HCT116 (cell line): ENCODE results near the gene ACYP1. TPM values are rescaled to one million over a fixed set of nuclear protein-coding genes. Genes with fewer than 3 reads are reported as not detected.
A peak's percentile ranks its signal among the peaks of the same experiment; 100 is the strongest.

ENCODE experiments used
- ATAC-seq: fragments of 200-7000 bp; cut with Tn5 transposase; 2 replicates; pipeline ENCODE4 v1.9.1; 2020; ENCODE audit warnings: mild to moderate bottlenecking, moderate library complexity
- BruUV-seq: library from RNA; stranded (reverse); fragments of 400-500 nt; replicated peaks from 2 replicates; lab custom pipeline; 2021; lab: Mats Ljungman, UMichigan
- CTCF ChIA-PET: fragments of 300-600 bp; sonication (Branson Sonifier 250); formaldehyde crosslinking; loops from one replicate; lab custom pipeline; 2021; ENCODE audit warnings: antibody characterized with exemption; lab: Charles Lee
- POLR2A ChIA-PET: fragments of 300-600, 350-600 bp; sonication (Branson Sonifier 250); formaldehyde crosslinking; loops from one replicate; lab custom pipeline; 2021; ENCODE audit warnings: antibody characterized with exemption; lab: Charles Lee
- RAD21 ChIA-PET, 2 experiments: fragments of 300-600 bp; sonication (Branson Sonifier 250); formaldehyde crosslinking; loops; one replicate each; lab custom pipeline; 2023; ENCODE audit warnings: low total read pairs in 2 of 2; ENCODE audit not compliant: uncharacterized antibody in 2 of 2, unreplicated experiment in 2 of 2, low non-redundant PET in 1 of 2; lab: Charles Lee
- DNase-seq: peaks from one replicate; pipeline ENCODE4 v3.0.0-alpha.2; 2010; ENCODE audit warnings: low read depth, low spot score
- H2AFZ ChIP-seq: fragments of 200-600 bp; shearing (Covaris generic), sonication (generic); 2 replicates; pipeline ENCODE4 v1.6.1; 2017; ENCODE audit warnings: low read depth, mixed run types, mixed read lengths, antibody characterized with exemption, low read length; ENCODE audit not compliant: poor library complexity, severe bottlenecking
- H3K27ac ChIP-seq: 2 replicates; pipeline ENCODE4 v1.5.1; 2012; ENCODE audit warnings: low read depth, low read length
- H3K27me3 ChIP-seq: fragments of 200-600 bp; sonication (generic); 2 replicates; pipeline ENCODE4 v1.6.1; 2016; ENCODE audit warnings: mixed run types, low read length, mixed read lengths; ENCODE audit not compliant: insufficient read depth
- H3K36me3 ChIP-seq, 2 experiments: fragments of 200-500 bp in 1 of 2; fragments of 200-600 bp in 1 of 2; sonication (Bioruptor generic) in 1 of 2; sonication (generic) in 1 of 2; 2 replicates each; pipeline versions ENCODE4 v1.5.1 to v1.6.1; 2014 to 2016; ENCODE audit warnings: low read length in 2 of 2, inconsistent platforms in 1 of 2, mixed read lengths in 1 of 2, mixed run types in 1 of 2; ENCODE audit not compliant: insufficient read depth in 2 of 2, control insufficient read depth in 1 of 2
- H3K4me1 ChIP-seq, 2 experiments: fragments of 200-600 bp in 1 of 2; sonication (generic) in 1 of 2; 2 replicates each; pipeline versions ENCODE4 v1.5.1 to v1.6.1; 2012 to 2017; ENCODE audit warnings: low read length in 2 of 2, inconsistent platforms in 1 of 2, mild to moderate bottlenecking in 1 of 2, mixed read lengths in 1 of 2, mixed run types in 1 of 2, moderate library complexity in 1 of 2; ENCODE audit not compliant: insufficient read depth in 2 of 2, control insufficient read depth in 1 of 2
- H3K4me2 ChIP-seq: fragments of 200-600 bp; sonication (generic); 2 replicates; pipeline ENCODE4 v1.6.1; 2017; ENCODE audit warnings: mixed run types, low read length, mixed read lengths
- H3K4me3 ChIP-seq, 2 experiments: fragments of 200-600 bp in 1 of 2; sonication (generic) in 1 of 2; replicated peaks in 1 of 2; 2 replicates each; pipeline ENCODE4 v1.5.1; 2011 to 2016; ENCODE audit warnings: low read length in 2 of 2, control low read depth in 1 of 2, low read depth in 1 of 2, mild to moderate bottlenecking in 1 of 2, mixed read lengths in 1 of 2, mixed run types in 1 of 2
- H3K79me2 ChIP-seq: fragments of 200-600 bp; sonication (generic); 2 replicates; pipeline ENCODE4 v1.6.1; 2017; ENCODE audit warnings: mild to moderate bottlenecking, mixed run types, low read length, moderate library complexity, mixed read lengths; ENCODE audit not compliant: insufficient read depth
- H3K9ac ChIP-seq: fragments of 200-600 bp; sonication (generic); 2 replicates; pipeline ENCODE4 v1.6.1; 2016; ENCODE audit warnings: low read length, mixed read lengths
- H3K9me2 ChIP-seq: fragments of 200-600 bp; sonication (generic), shearing (Covaris generic); 2 replicates; pipeline ENCODE4 v1.6.1; 2017; ENCODE audit warnings: mixed run types, mild to moderate bottlenecking, moderate library complexity; ENCODE audit not compliant: insufficient read depth
- H3K9me3 ChIP-seq, 2 experiments: fragments of 200-500 bp in 1 of 2; fragments of 200-600 bp in 1 of 2; sonication (Bioruptor generic) in 1 of 2; sonication (generic) in 1 of 2; 2 replicates each; pipeline ENCODE4 v1.6.1; 2014 to 2017; ENCODE audit warnings: low read length in 2 of 2, mixed read lengths in 2 of 2, inconsistent platforms in 1 of 2, low read depth in 1 of 2, mild to moderate bottlenecking in 1 of 2, mixed run types in 1 of 2, moderate library complexity in 1 of 2; ENCODE audit not compliant: control insufficient read depth in 1 of 2, insufficient read depth in 1 of 2
- H4K20me1 ChIP-seq: fragments of 200-600 bp; sonication (generic), shearing (Covaris generic); 2 replicates; pipeline ENCODE4 v1.6.1; 2017; ENCODE audit warnings: mixed run types, mild to moderate bottlenecking, moderate library complexity; ENCODE audit not compliant: insufficient read depth
- CEBPB ChIP-seq: IDR thresholded peaks from 2 replicates; pipeline ENCODE4 v1.6.1; 2012; ENCODE audit warnings: low read depth
- EGR1 ChIP-seq: IDR thresholded peaks from 2 replicates; pipeline ENCODE4 v1.6.1; 2012; ENCODE audit warnings: low read depth
- ELF1 ChIP-seq: IDR thresholded peaks from 2 replicates; pipeline ENCODE4 v1.6.1; 2012; ENCODE audit warnings: low read depth, borderline replicate concordance
- EZH2 ChIP-seq: fragments of 200-600 bp; sonication (generic); IDR thresholded peaks from 2 replicates; pipeline ENCODE4 v1.6.1; 2017; ENCODE audit warnings: antibody characterized with exemption, mixed run types
- FOSL1 ChIP-seq: IDR thresholded peaks from 2 replicates; pipeline ENCODE4 v1.6.1; 2012; ENCODE audit warnings: low read depth
- POLR2A ChIP-seq: IDR thresholded peaks from 2 replicates; pipeline ENCODE4 v1.7.0; 2011; ENCODE audit warnings: borderline replicate concordance; ENCODE audit not compliant: insufficient read depth, insufficient read length; ENCODE audit errors: extremely low read depth
- POLR2AphosphoS5 ChIP-seq: IDR thresholded peaks from 2 replicates; pipeline ENCODE4 v1.6.1; 2011; ENCODE audit warnings: mild to moderate bottlenecking, low read depth, low read length, moderate library complexity
- RAD21 ChIP-seq: IDR thresholded peaks from 2 replicates; pipeline ENCODE4 v1.6.1; 2012; ENCODE audit warnings: low read depth, mild to moderate bottlenecking
- SIN3A ChIP-seq: IDR thresholded peaks from 2 replicates; pipeline ENCODE4 v1.6.1; 2012; ENCODE audit warnings: low read depth
- SP1 ChIP-seq: IDR thresholded peaks from 2 replicates; pipeline ENCODE4 v1.6.1; 2012; ENCODE audit warnings: low read depth
- SRF ChIP-seq: IDR thresholded peaks from 2 replicates; pipeline ENCODE4 v1.6.1; 2012; ENCODE audit warnings: low read depth
- TCF7L2 ChIP-seq: IDR thresholded peaks from 2 replicates; pipeline ENCODE4 v1.7.0; 2011; ENCODE audit warnings: borderline replicate concordance, inconsistent platforms; ENCODE audit not compliant: insufficient read depth, insufficient read length; ENCODE audit errors: extremely low read depth
- YY1 ChIP-seq: IDR thresholded peaks from 2 replicates; pipeline ENCODE4 v1.6.1; 2011; ENCODE audit warnings: low read length, low read depth, moderate library complexity, mild to moderate bottlenecking; ENCODE audit not compliant: insufficient replicate concordance; ENCODE audit errors: extremely low read depth
- ZFX ChIP-seq: fragments of 450-650 bp; IDR thresholded peaks from 2 replicates; pipeline ENCODE4 v1.6.1; 2017
- ZNF274 ChIP-seq: fragments of 200-500 bp; sonication (Bioruptor generic); IDR thresholded peaks from 2 replicates; pipeline ENCODE4 v1.6.1; 2014; ENCODE audit warnings: mild to moderate bottlenecking, low read depth, low read length, inconsistent platforms
- intact Hi-C: fragments of 100-400 bp; cut with micrococcal nuclease; formaldehyde crosslinking; loops from 2 replicates; pipeline ENCODE4 v1.10.0; 2022
- total RNA-seq: library from RNA; stranded (reverse); gene quantifications from one replicate; pipeline ENCODE4 v1.2.1, GENCODE V29; 2021; ENCODE audit not compliant: unreplicated experiment
- TF ChIP-seq, protein P1 (sequence below): IDR thresholded peaks from 2 replicates; pipeline ENCODE4 v1.6.1; 2012
- TF ChIP-seq, protein P2 (sequence below): IDR thresholded peaks from 2 replicates; pipeline ENCODE4 v1.6.1; 2011; ENCODE audit warnings: mild to moderate bottlenecking, low read length, moderate library complexity; ENCODE audit not compliant: insufficient replicate concordance; ENCODE audit errors: extremely low read depth
- TF ChIP-seq, protein P3 (sequence below): IDR thresholded peaks from 2 replicates; pipeline ENCODE4 v1.6.1; 2012; ENCODE audit warnings: low read depth
- TF ChIP-seq, protein P4 (sequence below): IDR thresholded peaks from 2 replicates; pipeline ENCODE4 v1.6.1; 2012

ACYP1 gene
- total RNA-seq, 1 experiment from 2014 or later: 30.7 TPM

DNA sequence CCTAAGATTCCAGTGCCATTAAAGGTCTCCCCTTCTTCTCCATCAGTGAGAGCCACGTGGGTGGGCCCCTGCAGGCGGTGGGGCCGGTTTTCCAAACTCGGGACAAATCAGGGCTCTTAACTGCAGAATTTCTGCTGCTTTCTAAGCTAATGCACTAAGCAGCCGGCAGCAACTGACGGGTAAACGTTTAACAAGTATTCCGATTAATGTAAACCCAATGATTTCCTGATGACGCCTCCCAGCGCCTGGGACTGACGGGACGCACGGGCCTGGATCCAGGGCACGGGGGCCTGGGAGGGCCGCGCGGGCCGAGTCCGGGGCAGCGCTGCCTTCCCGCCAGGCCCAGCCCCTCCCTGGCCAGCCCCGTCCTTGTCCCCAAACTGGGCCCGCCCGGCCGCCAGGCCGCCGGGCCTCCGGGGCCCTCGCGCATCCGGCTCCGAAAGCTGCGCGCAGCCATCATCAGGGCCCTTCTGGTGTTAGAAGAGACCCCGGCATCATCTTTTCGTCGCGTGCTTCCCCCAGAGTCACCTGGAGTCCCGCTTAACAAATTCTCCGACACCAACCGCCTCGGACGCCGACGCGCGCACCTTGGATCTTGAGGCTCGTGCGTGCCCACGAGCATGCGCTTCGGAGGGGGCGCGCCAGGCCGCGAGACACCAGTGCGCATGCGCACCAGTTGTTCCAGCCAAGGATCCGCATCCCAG lies 12.8 kb downstream of the ACYP1 start, which contains the start of gene MLH3:
TSS of gene MLH3 (minus strand) at position 616 of the 704 bp plus-strand sequence. CDS start 1,812 bp downstream, outside the sequence.
- peak within 1 kb of the TSS; percentile 71 for H2AFZ ChIP-seq
- peak within 1 kb of the TSS; percentile 58 for H3K27ac ChIP-seq
- no peak for TF ChIP-seq SIN3A
- TF ChIP-seq, protein P1, sequence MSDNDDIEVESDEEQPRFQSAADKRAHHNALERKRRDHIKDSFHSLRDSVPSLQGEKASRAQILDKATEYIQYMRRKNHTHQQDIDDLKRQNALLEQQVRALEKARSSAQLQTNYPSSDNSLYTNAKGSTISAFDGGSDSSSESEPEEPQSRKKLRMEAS: peak; percentile 97
- no peak for TF ChIP-seq POLR2A
- no peak for TF ChIP-seq RAD21
- no peak for TF ChIP-seq ZNF274
- TF ChIP-seq SRF: no peak
- TF ChIP-seq, protein P2, sequence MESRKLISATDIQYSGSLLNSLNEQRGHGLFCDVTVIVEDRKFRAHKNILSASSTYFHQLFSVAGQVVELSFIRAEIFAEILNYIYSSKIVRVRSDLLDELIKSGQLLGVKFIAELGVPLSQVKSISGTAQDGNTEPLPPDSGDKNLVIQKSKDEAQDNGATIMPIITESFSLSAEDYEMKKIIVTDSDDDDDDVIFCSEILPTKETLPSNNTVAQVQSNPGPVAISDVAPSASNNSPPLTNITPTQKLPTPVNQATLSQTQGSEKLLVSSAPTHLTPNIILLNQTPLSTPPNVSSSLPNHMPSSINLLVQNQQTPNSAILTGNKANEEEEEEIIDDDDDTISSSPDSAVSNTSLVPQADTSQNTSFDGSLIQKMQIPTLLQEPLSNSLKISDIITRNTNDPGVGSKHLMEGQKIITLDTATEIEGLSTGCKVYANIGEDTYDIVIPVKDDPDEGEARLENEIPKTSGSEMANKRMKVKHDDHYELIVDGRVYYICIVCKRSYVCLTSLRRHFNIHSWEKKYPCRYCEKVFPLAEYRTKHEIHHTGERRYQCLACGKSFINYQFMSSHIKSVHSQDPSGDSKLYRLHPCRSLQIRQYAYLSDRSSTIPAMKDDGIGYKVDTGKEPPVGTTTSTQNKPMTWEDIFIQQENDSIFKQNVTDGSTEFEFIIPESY: no peak
- TF ChIP-seq SP1: no peak
- TF ChIP-seq, protein P3, sequence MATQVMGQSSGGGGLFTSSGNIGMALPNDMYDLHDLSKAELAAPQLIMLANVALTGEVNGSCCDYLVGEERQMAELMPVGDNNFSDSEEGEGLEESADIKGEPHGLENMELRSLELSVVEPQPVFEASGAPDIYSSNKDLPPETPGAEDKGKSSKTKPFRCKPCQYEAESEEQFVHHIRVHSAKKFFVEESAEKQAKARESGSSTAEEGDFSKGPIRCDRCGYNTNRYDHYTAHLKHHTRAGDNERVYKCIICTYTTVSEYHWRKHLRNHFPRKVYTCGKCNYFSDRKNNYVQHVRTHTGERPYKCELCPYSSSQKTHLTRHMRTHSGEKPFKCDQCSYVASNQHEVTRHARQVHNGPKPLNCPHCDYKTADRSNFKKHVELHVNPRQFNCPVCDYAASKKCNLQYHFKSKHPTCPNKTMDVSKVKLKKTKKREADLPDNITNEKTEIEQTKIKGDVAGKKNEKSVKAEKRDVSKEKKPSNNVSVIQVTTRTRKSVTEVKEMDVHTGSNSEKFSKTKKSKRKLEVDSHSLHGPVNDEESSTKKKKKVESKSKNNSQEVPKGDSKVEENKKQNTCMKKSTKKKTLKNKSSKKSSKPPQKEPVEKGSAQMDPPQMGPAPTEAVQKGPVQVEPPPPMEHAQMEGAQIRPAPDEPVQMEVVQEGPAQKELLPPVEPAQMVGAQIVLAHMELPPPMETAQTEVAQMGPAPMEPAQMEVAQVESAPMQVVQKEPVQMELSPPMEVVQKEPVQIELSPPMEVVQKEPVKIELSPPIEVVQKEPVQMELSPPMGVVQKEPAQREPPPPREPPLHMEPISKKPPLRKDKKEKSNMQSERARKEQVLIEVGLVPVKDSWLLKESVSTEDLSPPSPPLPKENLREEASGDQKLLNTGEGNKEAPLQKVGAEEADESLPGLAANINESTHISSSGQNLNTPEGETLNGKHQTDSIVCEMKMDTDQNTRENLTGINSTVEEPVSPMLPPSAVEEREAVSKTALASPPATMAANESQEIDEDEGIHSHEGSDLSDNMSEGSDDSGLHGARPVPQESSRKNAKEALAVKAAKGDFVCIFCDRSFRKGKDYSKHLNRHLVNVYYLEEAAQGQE: no peak
- TF ChIP-seq FOSL1: no peak
- no peak for TF ChIP-seq EZH2
- no peak for TF ChIP-seq EGR1
- no peak for TF ChIP-seq CEBPB
- TF ChIP-seq ZFX: peak; percentile 98
- TF ChIP-seq POLR2AphosphoS5: peak; percentile 76
- TF ChIP-seq TCF7L2: no peak
- TF ChIP-seq ELF1: no peak
- TF ChIP-seq YY1: no peak
- TF ChIP-seq, protein P4, sequence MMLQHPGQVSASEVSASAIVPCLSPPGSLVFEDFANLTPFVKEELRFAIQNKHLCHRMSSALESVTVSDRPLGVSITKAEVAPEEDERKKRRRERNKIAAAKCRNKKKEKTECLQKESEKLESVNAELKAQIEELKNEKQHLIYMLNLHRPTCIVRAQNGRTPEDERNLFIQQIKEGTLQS: no peak
- RAD21 ChIA-PET: no interaction called here
- POLR2A ChIA-PET: no interaction called here
- no peaks in the 10 kb centered on the region for H3K9me3 ChIP-seq
- H3K9ac ChIP-seq: peak within 1 kb of the TSS; percentile 70
- peaks cover 0 to 7% of the 10 kb centered on the region in 2 experiments; a peak in 2 of 4 replicates for H3K36me3 ChIP-seq
- no peaks in the 10 kb centered on the region for H3K9me2 ChIP-seq
- intact Hi-C loops: no loop called here
- ATAC-seq (peak; percentile 88), DNase-seq (peak; percentile 65)
- peaks cover 22% of the 10 kb centered on the region for H3K79me2 ChIP-seq
- CTCF ChIA-PET: interaction anchor here (0.9 kb wide), 1 partner anchor 106 kb away, joined by 3 read pairs; no protein-coding TSS in a partner anchor
- H3K4me2 ChIP-seq: peak within 1 kb of the TSS; percentile 82
- peak within 1 kb of the TSS; percentile 50 to 59 for H3K4me3 ChIP-seq
- peaks cover 0 to 16% of the 10 kb centered on the region in 2 experiments; a peak in 3 of 4 replicates for H3K4me1 ChIP-seq
- no TSS peak for BruUV-seq
- no peaks in the 10 kb centered on the region for H4K20me1 ChIP-seq
- no peaks in the 10 kb centered on the region for H3K27me3 ChIP-seq
